ENCODE measurements around the gene ATP2B3.

The ATP2B3 gene

GRCh38 chrX:153490217-153490930 lies 27.1 kb upstream of the ATP2B3 start:
- DNase-seq = no peak

DNA sequence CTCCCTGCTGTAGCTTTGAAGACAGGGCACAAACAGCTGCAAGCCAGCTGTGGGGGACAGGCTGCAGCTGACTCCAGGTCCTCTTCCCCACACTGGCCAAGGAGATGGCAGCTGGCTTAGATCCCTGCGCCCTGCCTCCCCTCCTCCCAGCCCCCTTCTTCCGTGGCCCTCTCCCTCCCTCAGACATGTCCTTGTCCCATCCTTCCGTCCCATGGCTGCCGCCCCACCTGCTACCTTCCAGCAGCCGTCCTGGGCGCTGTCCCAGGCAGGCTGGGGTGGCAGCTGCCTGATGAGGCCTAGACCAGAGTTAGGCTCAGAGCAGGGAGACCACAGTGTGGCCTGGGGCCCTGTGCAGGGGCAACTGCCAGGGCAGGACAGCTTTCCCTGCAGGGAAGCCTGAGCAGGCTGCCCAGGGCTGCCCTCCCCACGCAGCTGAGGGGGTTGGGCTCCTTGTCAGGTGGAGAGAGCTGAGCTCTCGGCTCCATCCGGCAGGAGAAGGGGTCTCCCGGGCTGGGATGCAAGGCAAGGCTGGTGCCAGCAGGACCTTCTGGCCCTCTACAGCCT lies 26.0 kb upstream of the ATP2B3 start:
- DNase-seq = peak; percentile 13 to 17

- DNase-seq = peak; percentile 59 to 74
These were observed 25.5 kb upstream of the ATP2B3 start for GRCh38 chrX:153491918-153492317.

DNA sequence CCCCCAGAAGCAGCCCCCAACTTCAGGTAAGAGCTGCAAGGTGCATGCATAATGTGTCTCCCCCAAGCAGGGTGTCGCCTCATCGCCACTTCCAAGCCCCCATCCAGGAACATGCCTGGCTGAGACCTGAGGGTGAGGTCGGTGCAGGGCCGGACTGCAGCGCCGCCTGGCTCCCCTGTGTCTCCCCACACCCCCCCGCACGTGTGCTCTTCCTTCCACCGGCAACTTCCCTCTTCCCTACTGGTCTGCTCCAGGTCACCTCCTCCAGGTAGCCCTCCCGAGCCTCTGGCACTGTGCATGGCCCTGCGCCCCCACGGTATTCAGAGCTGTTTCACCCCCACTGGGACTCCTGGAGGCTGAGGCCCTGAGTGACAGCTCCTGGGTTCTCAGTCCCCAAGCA lies 24.9 kb upstream of the ATP2B3 start:
- DNase-seq = peak in 1 of 2 experiments; percentile 10

- DNase-seq = no peak
These were observed 24.4 kb upstream of the ATP2B3 start for GRCh38 chrX:153493085-153493484.

DNA sequence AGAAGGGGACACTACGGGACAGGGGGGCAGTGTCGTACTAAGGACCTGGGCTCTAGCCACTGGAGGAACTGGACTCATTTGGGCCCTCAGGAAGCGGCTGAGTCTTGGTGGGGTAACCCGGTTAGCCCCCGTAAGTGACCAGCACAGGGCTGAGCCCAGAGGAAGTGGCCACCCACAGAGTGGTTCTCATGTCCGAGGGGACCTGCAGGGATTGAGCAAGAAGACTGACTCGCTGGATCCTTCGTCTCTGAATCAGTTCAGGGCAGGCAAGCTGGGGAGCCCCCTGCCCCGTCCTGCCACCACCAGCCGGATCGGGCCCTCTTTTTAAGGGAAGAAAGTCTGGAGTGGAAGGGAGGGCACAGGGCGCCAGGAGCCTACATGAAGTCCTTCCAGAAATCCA lies 23.4 kb upstream of the ATP2B3 start:
- DNase-seq = no peak

GRCh38 chrX:153494541-153495361 lies 22.7 kb upstream of the ATP2B3 start, which contains the start of gene BGN:
Gene BGN (plus strand): TSS chrX:153494980. CDS start chrX:153504632, 9,652 bp downstream.
- DNase-seq = peak; percentile 13 to 23

GRCh38 chrX:153495362-153495751 lies 22.1 kb upstream of the ATP2B3 start:
- no peak for DNase-seq

DNA sequence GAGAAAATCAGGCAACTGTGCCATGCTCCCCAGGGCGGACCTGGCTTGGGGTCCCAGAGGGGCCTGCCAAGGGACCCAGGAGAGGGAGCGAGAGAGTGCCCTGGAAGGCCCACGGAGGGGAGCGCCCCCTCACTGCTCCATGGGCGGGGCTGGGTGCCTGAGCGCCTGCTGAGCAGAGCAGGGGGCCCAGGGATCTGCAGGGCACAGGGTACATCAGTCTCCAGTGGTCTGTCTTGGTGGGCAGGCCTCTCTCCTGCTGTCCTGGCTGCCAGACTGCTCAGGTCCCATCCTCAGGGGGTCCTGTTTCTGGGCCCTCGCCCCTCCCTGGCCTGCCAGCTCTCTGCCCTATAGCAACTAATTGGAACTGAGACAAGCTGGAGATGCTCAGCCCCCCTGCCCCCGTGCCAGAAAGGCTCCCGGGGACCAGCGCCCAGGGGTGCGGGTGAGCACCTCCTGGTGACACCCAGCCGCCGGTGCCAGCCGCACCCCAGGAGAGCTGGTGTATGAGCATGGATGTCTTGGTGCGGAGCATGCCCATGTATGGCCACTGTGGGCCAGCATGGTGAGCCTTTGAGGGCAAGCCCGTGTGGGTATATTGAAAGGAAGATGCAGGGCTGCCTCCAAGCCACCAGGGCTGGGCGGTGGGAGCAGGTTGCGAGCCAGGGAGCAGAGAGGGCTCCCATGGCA lies 21.4 kb upstream of the ATP2B3 start:
- DNase-seq = no peak

DNA sequence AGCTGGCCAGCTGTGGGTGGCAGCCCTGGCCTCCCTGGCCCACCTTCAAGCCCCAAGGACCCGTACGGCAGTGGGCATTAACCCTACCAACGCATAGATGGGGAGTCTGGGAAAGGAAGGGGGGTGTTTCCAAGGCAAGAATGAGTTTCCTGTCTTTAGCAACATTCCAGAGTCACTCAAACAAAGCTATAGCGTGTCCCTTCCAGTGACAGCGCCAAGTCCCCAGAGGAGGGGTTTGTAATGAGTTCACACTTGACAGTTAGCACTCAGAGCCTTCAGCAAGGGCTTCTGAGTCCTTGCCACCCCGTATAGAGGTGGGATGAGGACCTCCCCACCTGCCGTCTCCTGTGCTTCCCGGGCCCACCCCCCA lies 20.9 kb upstream of the ATP2B3 start:
- no peak for DNase-seq

DNA sequence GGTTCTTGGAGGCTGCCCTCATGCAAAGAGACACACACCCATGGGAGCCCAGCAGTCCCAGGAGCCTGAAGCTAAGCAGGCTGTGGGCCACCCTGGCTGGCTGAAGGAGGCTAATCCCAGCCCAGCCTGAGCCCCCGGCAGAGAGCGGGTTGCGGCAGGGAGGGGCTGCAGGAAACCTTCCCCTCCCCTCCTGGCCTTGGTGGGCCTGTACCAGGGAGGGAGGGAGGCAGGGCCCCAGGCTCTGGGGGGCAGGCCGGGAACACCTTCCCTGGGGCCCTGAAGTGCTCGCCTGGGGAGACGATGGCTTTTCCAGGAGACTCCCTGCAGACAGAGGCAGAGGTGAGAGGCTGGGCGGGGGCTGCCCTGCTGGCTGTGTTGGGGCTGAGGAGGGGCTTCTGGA lies 19.0 kb upstream of the ATP2B3 start:
- DNase-seq = no peak

DNA sequence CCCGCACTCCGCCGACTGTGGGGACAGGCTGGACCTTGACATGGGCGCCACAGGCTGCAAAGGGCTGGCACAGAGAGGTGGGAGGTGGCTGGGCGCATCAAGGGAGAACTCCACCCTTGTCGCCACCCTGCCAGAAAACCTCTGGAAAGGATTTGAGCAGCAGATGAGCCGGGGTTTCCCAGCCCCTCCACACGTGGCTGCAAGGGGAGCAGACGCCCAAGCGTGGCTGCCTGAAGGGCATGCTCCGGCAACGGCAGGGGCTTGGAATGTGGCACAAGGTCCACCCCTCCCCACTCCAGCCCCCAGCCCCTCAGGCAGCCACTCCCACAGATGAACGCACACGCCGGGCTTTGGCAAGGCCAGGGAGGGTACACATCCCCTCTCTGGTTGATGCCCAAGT lies 18.1 kb upstream of the ATP2B3 start:
- DNase-seq = no peak

- DNase-seq = no peak
These were observed 17.6 kb upstream of the ATP2B3 start for GRCh38 chrX:153499876-153500275.

- no peak for DNase-seq
These were observed 16.7 kb upstream of the ATP2B3 start for GRCh38 chrX:153500676-153501280.

DNA sequence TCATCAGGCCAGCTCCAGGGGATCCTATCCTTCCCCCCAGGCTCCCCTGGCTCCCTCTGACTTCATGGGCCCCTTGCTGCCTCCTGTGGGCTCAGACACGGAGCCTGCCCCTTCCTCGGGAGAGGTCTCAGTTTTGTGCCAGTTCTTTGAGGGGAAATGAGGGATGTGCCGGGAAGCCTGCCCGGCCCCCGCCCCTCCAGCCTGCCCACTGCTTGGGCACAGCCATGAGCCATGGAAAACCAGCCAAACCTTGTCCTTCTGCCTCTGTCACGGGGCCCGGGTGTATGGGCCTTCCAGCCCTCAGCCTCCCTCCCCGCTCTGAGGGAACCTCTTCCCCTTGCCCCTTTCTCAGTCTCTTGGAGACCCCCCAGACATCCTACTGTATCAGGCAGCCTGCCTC lies 15.9 kb upstream of the ATP2B3 start:
- no peak for DNase-seq

GRCh38 chrX:153502131-153502530 lies 15.3 kb upstream of the ATP2B3 start:
- DNase-seq = no peak

GRCh38 chrX:153502796-153503195 lies 14.6 kb upstream of the ATP2B3 start:
- DNase-seq = no peak

DNA sequence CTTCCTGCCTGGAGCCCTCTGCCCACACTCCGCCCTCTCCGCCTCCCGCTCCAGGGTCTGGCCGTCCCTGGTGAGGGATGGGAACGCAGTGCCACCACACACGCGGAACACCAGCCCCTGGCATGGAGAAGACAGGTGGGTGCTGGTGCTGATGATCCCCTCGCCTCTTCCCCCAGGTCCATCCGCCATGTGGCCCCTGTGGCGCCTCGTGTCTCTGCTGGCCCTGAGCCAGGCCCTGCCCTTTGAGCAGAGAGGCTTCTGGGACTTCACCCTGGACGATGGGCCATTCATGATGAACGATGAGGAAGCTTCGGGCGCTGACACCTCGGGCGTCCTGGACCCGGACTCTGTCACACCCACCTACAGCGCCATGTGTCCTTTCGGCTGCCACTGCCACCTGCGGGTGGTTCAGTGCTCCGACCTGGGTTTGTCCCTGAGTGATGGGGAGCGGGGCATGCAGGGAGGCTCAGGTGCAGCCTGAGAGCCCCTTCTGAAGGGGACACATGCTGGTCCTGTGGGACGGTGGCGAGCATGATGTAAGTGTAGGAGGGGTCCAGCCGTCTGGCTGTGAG lies 12.9 kb upstream of the ATP2B3 start:
- DNase-seq = no peak

DNA sequence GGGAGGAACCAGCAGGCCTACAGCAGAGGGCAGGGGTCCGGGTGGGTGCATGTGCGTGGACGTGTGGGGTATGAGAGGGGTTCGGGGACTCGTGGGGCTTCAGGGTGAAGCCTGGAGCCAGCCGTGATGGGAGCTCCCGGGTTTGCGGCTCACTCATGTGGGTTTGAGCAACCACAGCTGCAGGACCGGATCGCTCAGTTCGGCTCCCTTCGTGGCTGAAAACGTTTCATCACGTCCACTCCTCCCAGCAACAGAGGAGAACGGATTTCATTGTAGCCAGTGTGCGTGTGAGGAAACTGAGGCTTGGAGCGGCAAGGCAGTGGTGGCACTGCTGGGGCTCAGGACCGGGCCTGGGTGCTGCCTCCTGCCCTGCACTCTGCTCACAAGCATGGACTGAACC lies 12.1 kb upstream of the ATP2B3 start:
- DNase-seq = no peak

- peak; percentile 9 to 21 for DNase-seq
These were observed 9.8 kb upstream of the ATP2B3 start for GRCh38 chrX:153507484-153508178.

DNA sequence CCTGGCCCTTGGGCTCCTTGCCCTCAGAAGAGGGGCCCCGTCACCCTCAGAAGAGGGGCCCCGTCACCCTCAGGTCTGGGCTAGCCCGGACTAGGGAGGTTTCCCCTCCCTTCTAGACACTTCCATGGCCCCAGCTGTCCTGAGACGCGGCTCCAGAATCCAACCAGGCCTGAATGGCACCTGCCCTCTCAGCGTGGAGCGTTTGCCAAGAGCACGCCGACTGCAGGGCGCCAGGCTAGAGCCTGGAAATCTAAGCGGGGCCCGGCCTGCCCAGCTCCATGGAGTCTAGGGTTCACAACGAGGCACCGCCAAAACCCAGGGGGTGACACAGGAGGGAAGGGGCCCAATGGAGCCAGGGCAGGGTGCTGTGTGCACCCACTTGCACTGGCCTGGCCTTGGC lies 7.8 kb upstream of the ATP2B3 start:
- no peak for DNase-seq

DNA sequence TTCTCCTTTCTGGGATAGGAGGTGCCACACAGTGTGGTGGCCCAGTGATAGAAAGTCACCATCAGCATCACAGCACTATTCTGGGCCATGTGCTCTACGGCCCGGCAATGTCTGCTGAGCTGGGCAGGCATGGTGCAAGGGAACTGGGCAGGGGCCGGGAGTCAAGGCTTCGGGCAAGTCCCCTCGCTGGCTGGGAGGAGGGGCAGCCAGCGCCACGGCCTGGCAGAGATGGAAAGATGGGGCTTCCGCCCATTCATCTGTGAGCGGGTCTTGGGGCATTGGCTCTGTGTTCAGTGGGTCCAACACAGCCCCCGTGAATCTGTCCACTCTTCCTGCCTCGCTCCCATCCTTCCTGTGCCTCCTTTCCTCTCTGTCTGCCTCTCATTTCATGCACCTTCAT lies 7.1 kb upstream of the ATP2B3 start:
- no peak for DNase-seq

Data from Kasumi-1 (cell line).